SK-N-SH (cell line): ENCODE results near the gene ISLR2. TPM values are rescaled to one million over a fixed set of nuclear protein-coding genes. Genes with fewer than 3 reads are reported as not detected.

Source experiments
- CTCF ChIA-PET: fragments of 300-600, 350-600 bp; formaldehyde crosslinking; extraction: SDS; loops from one replicate; lab custom pipeline; 2021; lab: Yijun Ruan, JAX
- POLR2A ChIA-PET: fragments of 350-600 bp; sonication (Branson Sonifier 250); formaldehyde crosslinking; extraction: SDS; loops from one replicate; lab custom pipeline; 2020; ENCODE audit warnings: antibody characterized with exemption, inconsistent platforms; lab: Yijun Ruan, JAX
- DNase-seq: peaks from one replicate; pipeline ENCODE4 v3.0.0; 2012
- H2AFZ ChIP-seq: fragments of 200-600 bp; sonication (generic); 2 replicates; pipeline ENCODE4 v1.8.1; 2016; ENCODE audit warnings: antibody characterized with exemption, mild to moderate bottlenecking, low read depth
- H3F3A ChIP-seq: fragments of 200-600 bp; sonication (generic); replicated peaks from 2 replicates; pipeline ENCODE3; 2016; ENCODE audit warnings: antibody characterized with exemption, mild to moderate bottlenecking; ENCODE audit not compliant: insufficient read depth
- H3K27ac ChIP-seq, 2 experiments: fragments of 200-500 bp in 1 of 2; fragments of 200-600 bp in 1 of 2; sonication (Bioruptor generic) in 1 of 2; sonication (generic), shearing (Covaris generic) in 1 of 2; 2 replicates each; pipeline versions ENCODE4 v1.5.1 to v1.6.1; 2014 to 2016; ENCODE audit warnings: low read depth in 2 of 2, inconsistent platforms in 1 of 2, low read length in 1 of 2, mild to moderate bottlenecking in 1 of 2, mixed read lengths in 1 of 2
- H3K27me3 ChIP-seq: fragments of 200-600 bp; sonication (generic), shearing (Covaris generic); 2 replicates; pipeline ENCODE4 v1.6.1; 2016; ENCODE audit warnings: mixed run types; ENCODE audit not compliant: insufficient read depth
- H3K36me3 ChIP-seq, 2 experiments: fragments of 200-500 bp in 1 of 2; fragments of 200-600 bp in 1 of 2; sonication (Bioruptor generic) in 1 of 2; sonication (generic) in 1 of 2; replicated peaks in 1 of 2; 2 replicates each; pipeline versions ENCODE3 to v1.5.1; 2014 to 2016; ENCODE audit warnings: low read length in 1 of 2, mild to moderate bottlenecking in 1 of 2; ENCODE audit not compliant: insufficient read depth in 2 of 2, control insufficient read depth in 1 of 2
- H3K4me1 ChIP-seq, 2 experiments: fragments of 200-500 bp in 1 of 2; fragments of 200-600 bp in 1 of 2; sonication (Bioruptor generic) in 1 of 2; sonication (generic), shearing (Covaris generic) in 1 of 2; 2 replicates each; pipeline versions ENCODE4 v1.5.1 to v1.6.1; 2014 to 2016; ENCODE audit warnings: low read depth in 1 of 2, low read length in 1 of 2, mixed run types in 1 of 2; ENCODE audit not compliant: insufficient read depth in 2 of 2, control insufficient read depth in 1 of 2
- H3K4me2 ChIP-seq: fragments of 200-600 bp; sonication (generic), shearing (Covaris generic); 2 replicates; pipeline ENCODE4 v1.6.1; 2017; ENCODE audit warnings: mixed run types
- H3K4me3 ChIP-seq, 2 experiments: fragments of 200-500 bp in 1 of 2; fragments of 200-600 bp in 1 of 2; sonication (Bioruptor generic) in 1 of 2; sonication (generic), shearing (Covaris generic) in 1 of 2; 2 replicates each; pipeline versions ENCODE4 v1.5.1 to v1.8.1; 2014 to 2016; ENCODE audit warnings: low read depth in 2 of 2, inconsistent platforms in 1 of 2, low read length in 1 of 2, mild to moderate bottlenecking in 1 of 2, mixed read lengths in 1 of 2, moderate library complexity in 1 of 2
- H3K79me2 ChIP-seq: fragments of 200-600 bp; sonication (generic); 2 replicates; pipeline ENCODE4 v1.8.1; 2017; ENCODE audit warnings: mild to moderate bottlenecking; ENCODE audit not compliant: insufficient read depth
- H3K9ac ChIP-seq: fragments of 200-600 bp; sonication (generic); 2 replicates; pipeline ENCODE4 v1.6.1; 2017; ENCODE audit warnings: mixed run types
- H3K9me2 ChIP-seq: fragments of 200-600 bp; sonication (generic); 2 replicates; pipeline ENCODE4 v1.6.1; 2017; ENCODE audit warnings: mixed run types
- H3K9me3 ChIP-seq: fragments of 200-600 bp; sonication (generic); 2 replicates; pipeline ENCODE4 v1.6.1; 2017; ENCODE audit warnings: mixed run types, mild to moderate bottlenecking, moderate library complexity
- H4K20me1 ChIP-seq: fragments of 200-600 bp; sonication (generic); 2 replicates; pipeline ENCODE4 v1.6.1; 2017; ENCODE audit warnings: mild to moderate bottlenecking, mixed run types; ENCODE audit not compliant: insufficient read depth
- CHD2 ChIP-seq: fragments of 150-350 bp; IDR thresholded peaks from 2 replicates; pipeline ENCODE4 v1.6.1; 2018; ENCODE audit warnings: low read length; ENCODE audit not compliant: partially characterized antibody
- ELF1 ChIP-seq: IDR thresholded peaks from 2 replicates; pipeline ENCODE4 v1.4.0; 2012
- FOSL2 ChIP-seq: IDR thresholded peaks from 2 replicates; pipeline ENCODE4 v1.4.0; 2012; ENCODE audit warnings: low read depth, mild to moderate bottlenecking, moderate library complexity, borderline replicate concordance
- FOXM1 ChIP-seq: IDR thresholded peaks from 2 replicates; pipeline ENCODE4 v1.4.0; 2012; ENCODE audit warnings: low read depth, mild to moderate bottlenecking
- GABPA ChIP-seq: IDR thresholded peaks from 2 replicates; pipeline ENCODE4 v1.4.0; 2012; ENCODE audit warnings: low read depth, mild to moderate bottlenecking
- JUND ChIP-seq: IDR thresholded peaks from 2 replicates; pipeline ENCODE4 v1.4.0; 2012
- MEF2A ChIP-seq: IDR thresholded peaks from 2 replicates; pipeline ENCODE4 v1.4.0; 2012; ENCODE audit warnings: low read depth, borderline replicate concordance
- MXI1 ChIP-seq: IDR thresholded peaks from 2 replicates; pipeline ENCODE4 v1.6.1; 2012; ENCODE audit warnings: mild to moderate bottlenecking, low read depth, low read length, improper control_type of control experiment
- RCOR1 ChIP-seq: fragments of 150-350 bp; IDR thresholded peaks from 2 replicates; pipeline ENCODE4 v1.6.1; 2017; ENCODE audit warnings: antibody characterized with exemption, low read length
- RFX5 ChIP-seq: IDR thresholded peaks from 2 replicates; pipeline ENCODE4 v1.6.1; 2012; ENCODE audit warnings: mild to moderate bottlenecking, improper control_type of control experiment, low read length
- SIN3A ChIP-seq: IDR thresholded peaks from 2 replicates; pipeline ENCODE4 v1.6.1; 2012; ENCODE audit warnings: low read depth, mild to moderate bottlenecking, low read length, moderate library complexity, borderline replicate concordance
- TCF12 ChIP-seq: IDR thresholded peaks from 2 replicates; pipeline ENCODE4 v1.4.0; 2012
- YY1 ChIP-seq: IDR thresholded peaks from 2 replicates; pipeline ENCODE4 v1.4.0; 2012; ENCODE audit warnings: low read depth, mild to moderate bottlenecking
- WGBS: methylation state at CpG from one replicate; pipeline ENCODE4 v1.1.6; 2017; ENCODE audit warnings: low lambda C conversion rate; 5-methylcytosine and 5-hydroxymethylcytosine counted together
- polyA plus RNA-seq, 3 experiments: library from polyadenylated mRNA; depleted of rRNA; stranded (reverse); fragments of >200 nt; gene quantifications; 2 replicates each; pipeline ENCODE4 v1.2.3, GENCODE V29; 2012
- TF ChIP-seq, protein P1 (sequence below): fragments of 200-600 bp; sonication (generic); IDR thresholded peaks from 2 replicates; pipeline ENCODE4 v1.6.1; 2017; ENCODE audit warnings: antibody characterized with exemption, mild to moderate bottlenecking, moderate library complexity
- TF ChIP-seq, protein P2 (sequence below): IDR thresholded peaks from 2 replicates; pipeline ENCODE4; 2012
- TF ChIP-seq, protein P3 (sequence below): fragments of 150-350 bp; IDR thresholded peaks from 2 replicates; pipeline ENCODE4 v1.6.1; 2017; ENCODE audit warnings: antibody characterized with exemption, low read length, low read depth, borderline replicate concordance
- TF ChIP-seq, protein P4 (sequence below): IDR thresholded peaks from 2 replicates; pipeline ENCODE4 v1.4.0; 2012; ENCODE audit warnings: low read depth, borderline replicate concordance
- TF ChIP-seq, protein P5 (sequence below): IDR thresholded peaks from 2 replicates; pipeline ENCODE4 v1.4.0; 2012; ENCODE audit warnings: low read depth
- TF ChIP-seq, protein P6 (sequence below): fragments of 150-350 bp; IDR thresholded peaks from 2 replicates; pipeline ENCODE4 v1.6.1; 2016; ENCODE audit warnings: mild to moderate bottlenecking, low read depth, low read length

The ISLR2 gene
- polyA plus RNA-seq, 1 of the 3 experiments (the other 2 are of a cell fraction) = 0.56 TPM

DNA sequence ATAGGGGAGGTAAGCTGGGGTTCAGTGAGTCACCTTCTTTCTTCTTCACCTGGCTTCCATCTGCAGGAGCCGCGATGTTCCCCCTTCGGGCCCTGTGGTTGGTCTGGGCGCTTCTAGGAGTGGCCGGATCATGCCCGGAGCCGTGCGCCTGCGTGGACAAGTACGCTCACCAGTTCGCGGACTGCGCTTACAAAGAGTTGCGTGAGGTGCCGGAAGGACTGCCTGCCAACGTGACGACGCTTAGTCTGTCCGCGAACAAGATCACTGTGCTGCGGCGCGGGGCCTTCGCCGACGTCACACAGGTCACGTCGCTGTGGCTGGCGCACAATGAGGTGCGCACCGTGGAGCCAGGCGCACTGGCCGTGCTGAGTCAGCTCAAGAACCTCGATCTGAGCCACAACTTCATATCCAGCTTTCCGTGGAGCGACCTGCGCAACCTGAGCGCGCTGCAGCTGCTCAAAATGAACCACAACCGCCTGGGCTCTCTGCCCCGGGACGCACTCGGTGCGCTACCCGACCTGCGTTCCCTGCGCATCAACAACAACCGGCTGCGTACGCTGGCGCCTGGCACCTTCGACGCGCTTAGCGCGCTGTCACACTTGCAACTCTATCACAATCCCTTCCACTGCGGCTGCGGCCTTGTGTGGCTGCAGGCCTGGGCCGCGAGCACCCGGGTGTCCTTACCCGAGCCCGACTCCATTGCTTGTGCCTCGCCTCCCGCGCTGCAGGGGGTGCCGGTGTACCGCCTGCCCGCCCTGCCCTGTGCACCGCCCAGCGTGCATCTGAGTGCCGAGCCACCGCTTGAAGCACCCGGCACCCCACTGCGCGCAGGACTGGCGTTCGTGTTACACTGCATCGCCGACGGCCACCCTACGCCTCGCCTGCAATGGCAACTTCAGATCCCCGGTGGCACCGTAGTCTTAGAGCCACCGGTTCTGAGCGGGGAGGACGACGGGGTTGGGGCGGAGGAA is 2.6 kb downstream of the ISLR2 start (continued):
- TF ChIP-seq, protein P1, sequence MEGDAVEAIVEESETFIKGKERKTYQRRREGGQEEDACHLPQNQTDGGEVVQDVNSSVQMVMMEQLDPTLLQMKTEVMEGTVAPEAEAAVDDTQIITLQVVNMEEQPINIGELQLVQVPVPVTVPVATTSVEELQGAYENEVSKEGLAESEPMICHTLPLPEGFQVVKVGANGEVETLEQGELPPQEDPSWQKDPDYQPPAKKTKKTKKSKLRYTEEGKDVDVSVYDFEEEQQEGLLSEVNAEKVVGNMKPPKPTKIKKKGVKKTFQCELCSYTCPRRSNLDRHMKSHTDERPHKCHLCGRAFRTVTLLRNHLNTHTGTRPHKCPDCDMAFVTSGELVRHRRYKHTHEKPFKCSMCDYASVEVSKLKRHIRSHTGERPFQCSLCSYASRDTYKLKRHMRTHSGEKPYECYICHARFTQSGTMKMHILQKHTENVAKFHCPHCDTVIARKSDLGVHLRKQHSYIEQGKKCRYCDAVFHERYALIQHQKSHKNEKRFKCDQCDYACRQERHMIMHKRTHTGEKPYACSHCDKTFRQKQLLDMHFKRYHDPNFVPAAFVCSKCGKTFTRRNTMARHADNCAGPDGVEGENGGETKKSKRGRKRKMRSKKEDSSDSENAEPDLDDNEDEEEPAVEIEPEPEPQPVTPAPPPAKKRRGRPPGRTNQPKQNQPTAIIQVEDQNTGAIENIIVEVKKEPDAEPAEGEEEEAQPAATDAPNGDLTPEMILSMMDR = no peak
- TF ChIP-seq, protein P2, sequence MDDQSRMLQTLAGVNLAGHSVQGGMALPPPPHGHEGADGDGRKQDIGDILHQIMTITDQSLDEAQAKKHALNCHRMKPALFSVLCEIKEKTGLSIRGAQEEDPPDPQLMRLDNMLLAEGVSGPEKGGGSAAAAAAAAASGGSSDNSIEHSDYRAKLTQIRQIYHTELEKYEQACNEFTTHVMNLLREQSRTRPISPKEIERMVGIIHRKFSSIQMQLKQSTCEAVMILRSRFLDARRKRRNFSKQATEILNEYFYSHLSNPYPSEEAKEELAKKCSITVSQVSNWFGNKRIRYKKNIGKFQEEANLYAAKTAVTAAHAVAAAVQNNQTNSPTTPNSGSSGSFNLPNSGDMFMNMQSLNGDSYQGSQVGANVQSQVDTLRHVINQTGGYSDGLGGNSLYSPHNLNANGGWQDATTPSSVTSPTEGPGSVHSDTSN = no peak
- TF ChIP-seq ELF1 (no peak), FOSL2 (no peak), CHD2 (no peak), MEF2A (no peak)

DNA sequence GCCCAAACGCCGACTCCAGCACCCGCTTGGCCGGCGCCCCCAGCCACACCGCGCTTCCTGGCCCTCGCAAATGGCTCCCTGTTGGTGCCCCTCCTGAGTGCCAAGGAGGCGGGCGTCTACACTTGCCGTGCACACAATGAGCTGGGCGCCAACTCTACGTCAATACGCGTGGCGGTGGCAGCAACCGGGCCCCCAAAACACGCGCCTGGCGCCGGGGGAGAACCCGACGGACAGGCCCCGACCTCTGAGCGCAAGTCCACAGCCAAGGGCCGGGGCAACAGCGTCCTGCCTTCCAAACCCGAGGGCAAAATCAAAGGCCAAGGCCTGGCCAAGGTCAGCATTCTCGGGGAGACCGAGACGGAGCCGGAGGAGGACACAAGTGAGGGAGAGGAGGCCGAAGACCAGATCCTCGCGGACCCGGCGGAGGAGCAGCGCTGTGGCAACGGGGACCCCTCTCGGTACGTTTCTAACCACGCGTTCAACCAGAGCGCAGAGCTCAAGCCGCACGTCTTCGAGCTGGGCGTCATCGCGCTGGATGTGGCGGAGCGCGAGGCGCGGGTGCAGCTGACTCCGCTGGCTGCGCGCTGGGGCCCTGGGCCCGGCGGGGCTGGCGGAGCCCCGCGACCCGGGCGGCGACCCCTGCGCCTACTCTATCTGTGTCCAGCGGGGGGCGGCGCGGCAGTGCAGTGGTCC is 3.5 kb downstream of the ISLR2 start:
- H3K79me2 ChIP-seq = no peaks in the 10 kb centered on the region
- no peak overlapping the region for H3K9ac ChIP-seq
- H3K4me2 ChIP-seq = no peak overlapping the region
- no peak overlapping the region for H2AFZ ChIP-seq
- H3K27me3 ChIP-seq = peaks cover 22% of the 10 kb centered on the region
- no peak for DNase-seq
- H3K9me3 ChIP-seq = no peaks in the 10 kb centered on the region
- POLR2A ChIA-PET = no interaction called here
- H3K36me3 ChIP-seq = no peaks in the 10 kb centered on the region
- CTCF ChIA-PET = interaction anchor here (0.6 to 3.0 kb wide), 10 partner anchors 36 to 175 kb away, joined by 3 to 9 read pairs (median 4); no protein-coding TSS in a partner anchor
- no peaks in the 10 kb centered on the region for H4K20me1 ChIP-seq
- 97% methylated on average over 45 of the region's 71 CpGs for WGBS
- peaks cover 7% of the 10 kb centered on the region for H3F3A ChIP-seq
- H3K4me1 ChIP-seq = peaks cover 10 to 38% of the 10 kb centered on the region in 2 experiments; a peak in 3 of 4 replicates
- no peaks in the 10 kb centered on the region for H3K9me2 ChIP-seq
- H3K4me3 ChIP-seq = no peak overlapping the region; a peak in 1 of 4 replicates
- H3K27ac ChIP-seq = no peak overlapping the region
- TF ChIP-seq, protein P3, sequence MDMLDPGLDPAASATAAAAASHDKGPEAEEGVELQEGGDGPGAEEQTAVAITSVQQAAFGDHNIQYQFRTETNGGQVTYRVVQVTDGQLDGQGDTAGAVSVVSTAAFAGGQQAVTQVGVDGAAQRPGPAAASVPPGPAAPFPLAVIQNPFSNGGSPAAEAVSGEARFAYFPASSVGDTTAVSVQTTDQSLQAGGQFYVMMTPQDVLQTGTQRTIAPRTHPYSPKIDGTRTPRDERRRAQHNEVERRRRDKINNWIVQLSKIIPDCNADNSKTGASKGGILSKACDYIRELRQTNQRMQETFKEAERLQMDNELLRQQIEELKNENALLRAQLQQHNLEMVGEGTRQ = no peak
- TF ChIP-seq, protein P2 = no peak
- TF ChIP-seq, protein P4, sequence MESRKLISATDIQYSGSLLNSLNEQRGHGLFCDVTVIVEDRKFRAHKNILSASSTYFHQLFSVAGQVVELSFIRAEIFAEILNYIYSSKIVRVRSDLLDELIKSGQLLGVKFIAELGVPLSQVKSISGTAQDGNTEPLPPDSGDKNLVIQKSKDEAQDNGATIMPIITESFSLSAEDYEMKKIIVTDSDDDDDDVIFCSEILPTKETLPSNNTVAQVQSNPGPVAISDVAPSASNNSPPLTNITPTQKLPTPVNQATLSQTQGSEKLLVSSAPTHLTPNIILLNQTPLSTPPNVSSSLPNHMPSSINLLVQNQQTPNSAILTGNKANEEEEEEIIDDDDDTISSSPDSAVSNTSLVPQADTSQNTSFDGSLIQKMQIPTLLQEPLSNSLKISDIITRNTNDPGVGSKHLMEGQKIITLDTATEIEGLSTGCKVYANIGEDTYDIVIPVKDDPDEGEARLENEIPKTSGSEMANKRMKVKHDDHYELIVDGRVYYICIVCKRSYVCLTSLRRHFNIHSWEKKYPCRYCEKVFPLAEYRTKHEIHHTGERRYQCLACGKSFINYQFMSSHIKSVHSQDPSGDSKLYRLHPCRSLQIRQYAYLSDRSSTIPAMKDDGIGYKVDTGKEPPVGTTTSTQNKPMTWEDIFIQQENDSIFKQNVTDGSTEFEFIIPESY = no peak
- no peak for TF ChIP-seq YY1
- TF ChIP-seq RCOR1 = no peak
- no peak for TF ChIP-seq FOXM1
- no peak for TF ChIP-seq CHD2
- TF ChIP-seq, protein P5, sequence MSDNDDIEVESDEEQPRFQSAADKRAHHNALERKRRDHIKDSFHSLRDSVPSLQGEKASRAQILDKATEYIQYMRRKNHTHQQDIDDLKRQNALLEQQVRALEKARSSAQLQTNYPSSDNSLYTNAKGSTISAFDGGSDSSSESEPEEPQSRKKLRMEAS = no peak
- no peak for TF ChIP-seq SIN3A
- TF ChIP-seq GABPA = no peak
- TF ChIP-seq, protein P6, sequence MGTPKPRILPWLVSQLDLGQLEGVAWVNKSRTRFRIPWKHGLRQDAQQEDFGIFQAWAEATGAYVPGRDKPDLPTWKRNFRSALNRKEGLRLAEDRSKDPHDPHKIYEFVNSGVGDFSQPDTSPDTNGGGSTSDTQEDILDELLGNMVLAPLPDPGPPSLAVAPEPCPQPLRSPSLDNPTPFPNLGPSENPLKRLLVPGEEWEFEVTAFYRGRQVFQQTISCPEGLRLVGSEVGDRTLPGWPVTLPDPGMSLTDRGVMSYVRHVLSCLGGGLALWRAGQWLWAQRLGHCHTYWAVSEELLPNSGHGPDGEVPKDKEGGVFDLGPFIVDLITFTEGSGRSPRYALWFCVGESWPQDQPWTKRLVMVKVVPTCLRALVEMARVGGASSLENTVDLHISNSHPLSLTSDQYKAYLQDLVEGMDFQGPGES = no peak
- TF ChIP-seq MEF2A = no peak
- no peak for TF ChIP-seq TCF12
- no peak for TF ChIP-seq ELF1
- TF ChIP-seq MXI1 = no peak
- no peak for TF ChIP-seq FOSL2
- no peak for TF ChIP-seq JUND
- TF ChIP-seq RFX5 = no peak
